HG02981 (cell line): ENCODE data around the gene DNAI4.
"Not testable (repeated sequence)": the region's sequence is repeated elsewhere in the genome, so short reads cannot be mapped to it uniquely, and the experiment has no call there.

Source experiments
- ATAC-seq: cut with Tn5 transposase; IDR thresholded peaks from one replicate; pipeline ENCODE4 v1.9.1; 2021; ENCODE audit warnings: mild to moderate bottlenecking, moderate library complexity; ENCODE audit not compliant: unreplicated experiment

The DNAI4 gene

GRCh38 chr1:66929146-66929688, 4.6 kb upstream of the DNAI4 start:
- no peak for ATAC-seq

- no peak for ATAC-seq
Measured at GRCh38 chr1:66927528-66927927, 2.9 kb upstream of the DNAI4 start.

- no peak for ATAC-seq
Measured at GRCh38 chr1:66925944-66926343, 1.3 kb upstream of the DNAI4 start.

GRCh38 chr1:66925558-66925910, 878 bp upstream of the DNAI4 start:
- no peak for ATAC-seq

- no peak for ATAC-seq
Measured at GRCh38 chr1:66920543-66920942, 4.1 kb downstream of the DNAI4 start.

GRCh38 chr1:66919828-66920227, 4.8 kb downstream of the DNAI4 start:
- no peak for ATAC-seq

GRCh38 chr1:66919063-66919462, 5.6 kb downstream of the DNAI4 start:
- no peak for ATAC-seq

- no peak for ATAC-seq
Measured at GRCh38 chr1:66917476-66917875, 7.2 kb downstream of the DNAI4 start.

GRCh38 chr1:66916320-66916719, 8.3 kb downstream of the DNAI4 start:
- no peak for ATAC-seq

GRCh38 chr1:66915203-66915602, 9.5 kb downstream of the DNAI4 start:
- not testable (repeated sequence) for ATAC-seq

GRCh38 chr1:66893712-66894111, 30.9 kb downstream of the DNAI4 start:
- ATAC-seq = no peak

- no peak for ATAC-seq
Measured at GRCh38 chr1:66890621-66891020, 34.0 kb downstream of the DNAI4 start.

GRCh38 chr1:66889030-66889429, 35.6 kb downstream of the DNAI4 start:
- no peak for ATAC-seq

GRCh38 chr1:66876664-66877063, 48.0 kb downstream of the DNAI4 start:
- ATAC-seq = no peak

GRCh38 chr1:66873111-66873510, 51.5 kb downstream of the DNAI4 start:
- ATAC-seq = no peak

GRCh38 chr1:66872024-66872423, 52.6 kb downstream of the DNAI4 start:
- not testable (repeated sequence) for ATAC-seq

- ATAC-seq = no peak
Measured at GRCh38 chr1:66867501-66867900, 57.2 kb downstream of the DNAI4 start.

GRCh38 chr1:66860529-66860928, 64.1 kb downstream of the DNAI4 start:
- no peak for ATAC-seq

- no peak for ATAC-seq
Measured at GRCh38 chr1:66853379-66853778, 71.3 kb downstream of the DNAI4 start.

- ATAC-seq = peak; percentile 71
Measured at GRCh38 chr1:66852870-66853269, 71.8 kb downstream of the DNAI4 start.

GRCh38 chr1:66850989-66851388, 73.7 kb downstream of the DNAI4 start:
- no peak for ATAC-seq

- no peak for ATAC-seq
Measured at GRCh38 chr1:66848193-66848592, 76.5 kb downstream of the DNAI4 start.

GRCh38 chr1:66840929-66841328, 83.7 kb downstream of the DNAI4 start:
- ATAC-seq = no peak

- ATAC-seq = no peak
Measured at GRCh38 chr1:66834926-66835325, 89.7 kb downstream of the DNAI4 start.
